GM06990 (cell line): ENCODE results near the gene TOR3A.

Source experiments
- DNase-seq: peaks from one replicate; pipeline ENCODE4 v3.0.0-alpha.2; 2011; ENCODE audit not compliant: insufficient read length; ENCODE audit errors: extremely low read depth
- H3K27me3 ChIP-seq: replicated peaks from 2 replicates; pipeline ENCODE4 v1.6.0; 2011; ENCODE audit warnings: low read length; ENCODE audit not compliant: control insufficient read depth, insufficient read depth
- H3K36me3 ChIP-seq: 2 replicates; pipeline ENCODE4 v1.5.1; 2011; ENCODE audit warnings: low read length; ENCODE audit not compliant: control insufficient read depth, insufficient read depth
- H3K4me3 ChIP-seq: replicated peaks from 2 replicates; pipeline ENCODE4 v1.5.1; 2011; ENCODE audit warnings: low read depth, mild to moderate bottlenecking, control low read depth, low read length
- CTCF ChIP-seq: IDR thresholded peaks from 2 replicates; pipeline ENCODE4 v1.5.1; 2011; ENCODE audit warnings: low read length, control low read depth, mild to moderate bottlenecking, inconsistent platforms; ENCODE audit not compliant: insufficient read depth, poor library complexity, severe bottlenecking

The TOR3A gene

GRCh38 chr1:179107706-179108629 lies 26.1 kb downstream of the TOR3A start:
- H3K4me3 ChIP-seq, result no peak overlapping the region
- TF ChIP-seq CTCF, result no peak
- no peak for DNase-seq
- H3K36me3 ChIP-seq, result peaks cover 12% of the 10 kb centered on the region
- no peaks in the 10 kb centered on the region for H3K27me3 ChIP-seq

GRCh38 chr1:179108644-179109043 lies 26.8 kb downstream of the TOR3A start:
- Histone ChIP-seq H3K4me3 (no peak overlapping the region), H3K36me3 (peaks cover 12% of the 10 kb centered on the region), H3K27me3 (no peaks in the 10 kb centered on the region)
- DNase-seq, result no peak
- TF ChIP-seq CTCF, result no peak

- H3K4me3 ChIP-seq, result no peak overlapping the region
- no peak for DNase-seq
These were observed 33.3 kb downstream of the TOR3A start for GRCh38 chr1:179115181-179115580.

GRCh38 chr1:179119513-179119912 lies 37.6 kb downstream of the TOR3A start:
- Histone ChIP-seq H3K27me3 (no peaks in the 10 kb centered on the region), H3K36me3 (peaks cover 2% of the 10 kb centered on the region), H3K4me3 (no peak overlapping the region)
- DNase-seq, result no peak
- no peak for TF ChIP-seq CTCF

More at GRCh38 chr1:179115181-179115580, 33.3 kb downstream of the TOR3A start:
- TF ChIP-seq CTCF, result no peak
- H3K36me3 ChIP-seq, result peaks cover 5% of the 10 kb centered on the region
- no peaks in the 10 kb centered on the region for H3K27me3 ChIP-seq

- no peak for DNase-seq
- Histone ChIP-seq H3K4me3 (no peak overlapping the region), H3K36me3 (peaks cover 2% of the 10 kb centered on the region), H3K27me3 (no peaks in the 10 kb centered on the region)
- no peak for TF ChIP-seq CTCF
These were observed 38.9 kb downstream of the TOR3A start for GRCh38 chr1:179120736-179121135.
